Left lung (tissue), 10 donors: ENCODE results near the gene SIM1. TPM values are rescaled to one million over a fixed set of nuclear protein-coding genes. Genes with fewer than 3 reads are reported as not detected.
"Not testable (repeated sequence)": the region's sequence is repeated elsewhere in the genome, so short reads cannot be mapped to it uniquely, and the experiment has no call there.

Source experiments
- ATAC-seq: fragments of 200-7000 bp; cut with Tn5 transposase; one replicate; pipeline ENCODE4 v1.9.1; 2020; ENCODE audit warnings: moderate library complexity
- DNase-seq, 4 donors: peaks; one replicate each; pipeline ENCODE4 v3.0.0-alpha.2; 2013 to 2020
- H3K27ac ChIP-seq, 2 donors: fragments of 200-600 bp; sonication (generic) in 1 of 2; one replicate each; pipeline versions ENCODE4 v1.5.0 to v1.8.0; 2020 to 2021
- H3K27me3 ChIP-seq, 2 donors: fragments of 200-600 bp; sonication (generic) in 1 of 2; one replicate each; pipeline versions ENCODE4 v1.5.0 to v1.8.0; 2020 to 2021
- H3K36me3 ChIP-seq, 2 donors: fragments of 200-600 bp; sonication (generic) in 1 of 2; one replicate each; pipeline versions ENCODE4 v1.5.0 to v1.8.0; 2020 to 2021
- H3K4me1 ChIP-seq, 2 donors: fragments of 200-600 bp; one replicate each; pipeline ENCODE4 v1.8.0; 2021
- H3K4me3 ChIP-seq, 2 donors: fragments of 200-600 bp; sonication (generic) in 1 of 2; one replicate each; pipeline versions ENCODE4 v1.5.0 to v1.8.0; 2020 to 2021; ENCODE audit warnings: mild to moderate bottlenecking in 1 of 2
- H3K9me3 ChIP-seq, 2 donors: fragments of 200-600 bp; sonication (generic) in 1 of 2; one replicate each; pipeline versions ENCODE4 v1.5.0 to v1.8.0; 2020 to 2021
- CTCF ChIP-seq, 2 donors: fragments of 200-600 bp; sonication (generic) in 1 of 2; IDR thresholded peaks; one replicate each; pipeline versions ENCODE4 v1.5.0 to v1.8.0; 2021; ENCODE audit warnings: antibody characterized with exemption in 2 of 2
- intact Hi-C, 2 donors: fragments of 100-400 bp; cut with DNase I; formaldehyde crosslinking; loops; one replicate each; pipeline versions ENCODE4 v1.11.2 to v1.14.2; 2022
- polyA plus RNA-seq, 6 donors: library from polyadenylated mRNA; unstranded; fragments of 120-200 nt; gene quantifications; one replicate each; pipeline ENCODE4 v1.2.1, GENCODE V29; 2013; ENCODE audit not compliant: insufficient read length in 6 of 6
- total RNA-seq, 2 donors: library from RNA; stranded (reverse); fragmentation: NEBNext Ultra II Directional; extraction: Animal tissue kit (Norgen Biotek cat#: 25700); gene quantifications; one replicate each; pipeline ENCODE4 v1.2.1, GENCODE V29; 2021
- donor health status: DM: no; HTN: yes; CAD: no.
- donor health status: DM: no; HTN: no; CAD: no.

SIM1 gene
- total and polyA plus RNA-seq, 8 donors, result 0.03 to 0.32 (median 0.08) TPM; not detected in 3

DNA sequence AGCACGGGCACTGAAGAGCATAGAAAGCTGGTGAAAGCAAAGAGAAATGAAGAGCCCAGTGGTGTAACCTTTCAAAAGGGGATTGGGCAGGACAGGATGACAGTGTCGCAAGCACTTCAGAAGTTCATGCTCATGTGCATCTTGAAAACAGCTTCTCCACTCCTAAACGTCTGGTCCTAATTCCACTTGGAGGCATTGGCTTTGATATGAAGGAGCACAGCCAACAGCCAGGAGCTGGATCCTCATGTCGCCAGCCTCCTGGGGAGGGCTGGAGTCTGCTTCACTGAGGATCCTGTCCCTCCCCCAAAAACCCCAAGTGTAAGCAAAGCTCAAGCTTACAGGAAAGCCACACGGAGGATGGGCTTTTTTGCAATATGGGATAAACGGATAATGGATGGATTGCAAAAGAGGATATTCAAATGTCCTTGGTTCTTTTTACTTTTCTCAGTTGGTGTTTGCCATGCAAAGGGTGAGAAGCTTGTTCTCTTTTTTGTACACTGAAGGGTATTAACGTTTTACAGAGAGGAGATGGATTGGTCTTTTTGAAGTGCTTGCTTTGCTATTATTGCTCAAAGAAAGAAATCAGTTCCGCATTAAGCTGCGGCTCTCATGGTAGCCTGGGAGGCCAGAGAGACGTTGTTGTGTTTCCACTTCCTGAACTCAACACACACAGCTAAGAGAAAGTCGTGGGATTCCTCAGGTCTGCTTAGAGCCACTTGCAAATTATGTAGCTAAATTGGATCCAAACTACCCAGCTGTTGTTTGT, 92.2 kb downstream of the SIM1 start:
- no peak overlapping the region for H3K27ac ChIP-seq
- no peak overlapping the region for H3K4me3 ChIP-seq
- ATAC-seq, result no peak
- H3K27me3 ChIP-seq, result no peaks in the 10 kb centered on the region
- H3K4me1 ChIP-seq, result no peaks in the 10 kb centered on the region
- no peak for DNase-seq
- no peak for TF ChIP-seq CTCF (IDR thresholded peaks at IDR 0.05)
- intact Hi-C loops, result no loop called here
- no peaks in the 10 kb centered on the region for H3K9me3 ChIP-seq
- no peaks in the 10 kb centered on the region for H3K36me3 ChIP-seq

- Histone ChIP-seq H3K4me3 (no peak overlapping the region), H3K27me3 (no peaks in the 10 kb centered on the region), H3K36me3 (no peaks in the 10 kb centered on the region), H3K4me1 (no peaks in the 10 kb centered on the region), H3K27ac (no peak overlapping the region), H3K9me3 (no peaks in the 10 kb centered on the region)
- ATAC-seq, result no peak
- intact Hi-C loops, result no loop called here
- no peak for TF ChIP-seq CTCF (IDR thresholded peaks at IDR 0.05)
- DNase-seq, result no peak
Measured at GRCh38 chr6:100371591-100371990, 93.1 kb downstream of the SIM1 start.

GRCh38 chr6:100370265-100370664, 94.5 kb downstream of the SIM1 start:
- Histone ChIP-seq H3K9me3 (no peaks in the 10 kb centered on the region), H3K27me3 (no peaks in the 10 kb centered on the region), H3K4me1 (no peaks in the 10 kb centered on the region), H3K27ac (no peak overlapping the region), H3K4me3 (no peak overlapping the region), H3K36me3 (no peaks in the 10 kb centered on the region)
- no peak for DNase-seq
- intact Hi-C loops, result no loop called here
- no peak for ATAC-seq
- TF ChIP-seq CTCF (IDR thresholded peaks at IDR 0.05), result no peak

DNA sequence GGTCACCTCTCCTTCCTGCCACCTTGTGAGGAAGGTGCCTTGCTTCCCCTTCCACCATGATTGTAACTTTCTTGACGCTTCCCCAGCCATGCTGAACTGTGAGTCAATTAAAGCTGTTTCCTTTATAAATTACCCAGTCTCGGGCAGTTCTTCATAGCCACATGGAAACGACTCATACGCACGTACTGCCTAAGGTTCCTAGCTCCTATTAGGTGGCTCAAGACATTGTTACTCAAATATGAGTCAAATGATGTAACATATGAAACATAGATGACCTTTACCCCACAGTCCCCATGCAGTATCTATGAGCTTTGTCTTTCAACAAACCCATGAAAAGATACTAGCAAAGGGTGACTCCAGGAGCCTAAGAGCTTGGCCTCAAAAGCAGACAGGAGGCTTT, 98.3 kb downstream of the SIM1 start:
- Histone ChIP-seq H3K27ac (no peak overlapping the region), H3K27me3 (no peaks in the 10 kb centered on the region), H3K36me3 (no peaks in the 10 kb centered on the region), H3K4me1 (no peaks in the 10 kb centered on the region), H3K9me3 (no peaks in the 10 kb centered on the region), H3K4me3 (no peak overlapping the region)
- no peak for TF ChIP-seq CTCF (IDR thresholded peaks at IDR 0.05)
- intact Hi-C loops, result no loop called here
- ATAC-seq (no peak), DNase-seq (no peak)

DNA sequence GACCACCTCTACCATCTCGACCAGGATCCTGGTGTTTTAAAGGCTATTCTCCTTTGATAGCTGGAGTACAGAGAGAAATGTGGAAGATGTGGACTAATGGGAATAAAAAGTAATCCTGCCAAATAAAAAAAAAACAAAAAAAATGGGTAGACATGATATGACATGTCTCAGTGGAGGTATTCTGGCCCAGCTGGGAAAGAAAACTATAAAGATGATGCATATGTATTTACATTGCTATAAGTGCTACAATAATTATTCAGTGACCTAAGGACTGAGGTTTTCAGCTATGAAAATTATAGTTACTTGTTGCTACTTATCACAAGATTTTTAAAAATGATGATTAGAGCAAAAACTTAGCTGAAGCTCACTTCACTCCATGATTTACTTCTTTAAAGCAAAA, 101.1 kb downstream of the SIM1 start:
- DNase-seq (no peak), ATAC-seq (no peak)
- intact Hi-C loops, result no loop called here
- no peaks in the 10 kb centered on the region for H3K9me3 ChIP-seq
- H3K4me3 ChIP-seq, result no peak overlapping the region
- no peak overlapping the region for H3K27ac ChIP-seq
- no peaks in the 10 kb centered on the region for H3K27me3 ChIP-seq
- TF ChIP-seq CTCF (IDR thresholded peaks at IDR 0.05), result no peak
- no peaks in the 10 kb centered on the region for H3K4me1 ChIP-seq
- no peaks in the 10 kb centered on the region for H3K36me3 ChIP-seq

DNA sequence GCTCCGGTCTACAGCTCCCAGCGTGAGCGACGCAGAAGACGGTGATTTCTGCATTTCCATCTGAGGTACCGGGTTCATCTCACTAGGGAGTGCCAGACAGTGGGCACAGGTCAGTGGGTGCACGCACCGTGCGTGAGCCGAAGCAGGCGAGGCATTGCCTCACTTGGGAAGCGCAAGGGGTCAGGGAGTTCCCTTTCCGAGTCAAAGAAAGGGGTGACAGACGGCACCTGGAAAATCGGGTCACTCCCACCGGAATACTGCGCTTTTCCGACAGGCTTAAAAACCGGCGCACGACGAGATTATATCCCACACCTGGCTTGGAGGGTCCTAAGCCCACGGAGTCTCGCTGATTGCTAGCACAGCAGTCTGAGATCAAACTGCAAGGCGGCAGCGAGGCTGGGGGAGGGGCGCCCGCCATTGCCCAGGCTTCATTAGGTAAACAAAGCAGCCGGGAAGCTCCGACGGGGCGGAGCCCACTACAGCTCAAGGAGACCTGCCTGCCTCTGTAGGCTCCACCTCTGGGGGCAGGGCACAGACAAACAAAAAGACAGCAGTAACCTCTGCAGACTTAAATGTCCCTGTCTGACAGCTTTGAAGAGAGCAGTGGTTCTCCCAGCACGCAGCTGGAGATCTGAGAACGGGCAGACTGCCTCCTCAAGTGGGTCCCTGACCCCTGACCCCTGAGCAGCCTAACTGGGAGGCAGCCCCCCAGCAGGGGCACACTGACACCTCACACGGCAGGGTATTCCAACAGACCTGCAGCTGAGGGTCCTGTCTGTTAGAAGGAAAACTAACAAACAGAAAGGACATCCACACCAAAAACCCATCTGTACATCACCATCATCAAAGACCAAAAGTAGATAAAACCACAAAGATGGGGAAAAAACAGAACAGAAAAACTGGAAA, 109.7 kb downstream of the SIM1 start:
- H3K27ac ChIP-seq, DNase-seq, H3K4me1 ChIP-seq, ATAC-seq, H3K27me3 ChIP-seq, H3K4me3 ChIP-seq, H3K36me3 ChIP-seq, H3K9me3 ChIP-seq, intact Hi-C loops: not testable (repeated sequence)
